BJ (cell line): Measurements from ENCODE around the gene SLC12A1. TPM values are rescaled to one million over a fixed set of nuclear protein-coding genes. Genes with fewer than 3 reads are reported as not detected.

Experiments used
- CTCF ChIA-PET: fragments of 350-600 bp; formaldehyde crosslinking; extraction: SDS; loops from one replicate; lab custom pipeline; 2021; ENCODE audit warnings: antibody characterized with exemption, inconsistent platforms; lab: Yijun Ruan, JAX
- POLR2A ChIA-PET: fragments of 300-600 bp; sonication (Branson Sonifier 250); formaldehyde crosslinking; extraction: SDS; loops from one replicate; lab custom pipeline; 2021; ENCODE audit warnings: antibody characterized with exemption; lab: Charles Lee
- DNase-seq: peaks from one replicate; pipeline ENCODE4 v3.0.0-alpha.2; 2011; ENCODE audit warnings: low read depth
- H3K27me3 ChIP-seq: 2 replicates; pipeline ENCODE4 v1.6.0; 2011; ENCODE audit warnings: low read length; ENCODE audit not compliant: control insufficient read depth, insufficient read depth
- H3K36me3 ChIP-seq: 2 replicates; pipeline ENCODE4 v1.5.1; 2011; ENCODE audit warnings: low read length; ENCODE audit not compliant: control insufficient read depth, insufficient read depth
- H3K4me3 ChIP-seq: 2 replicates; pipeline ENCODE4 v1.5.1; 2011; ENCODE audit warnings: low read depth, mild to moderate bottlenecking, control low read depth, low read length
- CTCF ChIP-seq: IDR thresholded peaks from 2 replicates; pipeline ENCODE4 v1.5.1; 2011; ENCODE audit warnings: low read depth, mild to moderate bottlenecking, control low read depth, inconsistent platforms, low read length, moderate library complexity; ENCODE audit not compliant: insufficient read depth
- polyA plus RNA-seq: library from polyadenylated mRNA; depleted of rRNA; stranded (reverse); fragments of >200 nt; gene quantifications from 2 replicates; pipeline ENCODE4 v1.2.3, GENCODE V29; 2011

The SLC12A1 gene
- polyA plus RNA-seq, 1 experiment: not detected

DNA sequence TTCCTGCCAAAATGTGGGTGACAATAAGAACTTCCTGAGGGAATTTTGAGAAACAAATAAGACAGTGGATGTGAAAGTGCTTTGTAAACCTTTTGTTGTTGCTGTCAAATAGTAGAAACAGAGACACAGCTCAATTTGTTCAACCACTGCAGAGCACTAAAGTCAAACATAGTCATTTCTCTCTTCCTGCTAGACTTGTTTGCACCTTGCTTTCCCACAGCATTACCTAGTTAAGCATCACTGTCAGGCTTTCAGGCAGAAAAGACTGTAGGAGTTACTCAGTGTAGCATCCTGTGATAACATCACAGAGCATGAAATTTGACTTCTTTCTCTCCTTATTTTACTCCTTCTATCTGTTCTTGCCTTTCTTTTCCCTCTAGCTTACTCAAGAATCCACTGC lies 27.1 kb downstream of the SLC12A1 start:
- no peaks in the 10 kb centered on the region for H3K36me3 ChIP-seq
- ChIA-PET CTCF (no interaction called here), POLR2A (no interaction called here)
- no peak for DNase-seq
- no peak overlapping the region for H3K4me3 ChIP-seq
- no peaks in the 10 kb centered on the region for H3K27me3 ChIP-seq
- no peak for TF ChIP-seq CTCF

DNA sequence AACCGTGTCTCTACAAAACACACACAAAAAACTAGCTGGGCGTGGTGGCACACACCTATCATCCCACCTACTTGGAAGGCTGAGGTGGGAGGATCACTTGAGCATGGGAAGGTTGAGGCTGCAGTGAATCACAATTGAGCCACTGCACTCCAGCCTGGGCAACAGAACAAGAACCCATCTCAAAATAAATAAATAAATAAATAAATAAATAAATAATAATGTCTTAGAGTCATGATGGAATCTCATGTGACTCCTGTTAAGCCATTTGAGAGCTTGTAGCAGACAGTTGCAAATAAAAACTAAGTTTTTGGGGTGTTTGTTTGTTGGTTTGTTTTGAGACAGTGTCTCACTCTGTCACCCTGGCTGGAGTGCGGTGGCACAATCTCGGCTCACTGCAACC lies 33.2 kb downstream of the SLC12A1 start:
- H3K36me3 ChIP-seq: no peaks in the 10 kb centered on the region
- H3K4me3 ChIP-seq: no peak overlapping the region
- POLR2A ChIA-PET: no interaction called here
- TF ChIP-seq CTCF: no peak
- H3K27me3 ChIP-seq: no peaks in the 10 kb centered on the region
- no peak for DNase-seq
- CTCF ChIA-PET: no interaction called here

GRCh38 chr15:48242015-48242414 lies 35.9 kb downstream of the SLC12A1 start:
- Histone ChIP-seq H3K27me3 (no peaks in the 10 kb centered on the region), H3K4me3 (no peak overlapping the region), H3K36me3 (no peaks in the 10 kb centered on the region)
- POLR2A ChIA-PET: no interaction called here
- no peak for DNase-seq
- TF ChIP-seq CTCF: no peak
- CTCF ChIA-PET: interaction anchor here (1.0 kb wide), 1 partner anchor 23 kb away, joined by 3 read pairs; no protein-coding TSS in a partner anchor

- ChIA-PET CTCF (interaction anchor here (1.0 kb wide), 1 partner anchor 24 kb away, joined by 3 read pairs; no protein-coding TSS in a partner anchor), POLR2A (no interaction called here)
Observed at GRCh38 chr15:48242535-48242934, 36.4 kb downstream of the SLC12A1 start.

GRCh38 chr15:48244921-48245320 lies 38.8 kb downstream of the SLC12A1 start:
- no peak for TF ChIP-seq CTCF
- H3K36me3 ChIP-seq: no peaks in the 10 kb centered on the region
- ChIA-PET POLR2A (no interaction called here), CTCF (no interaction called here)
- no peak for DNase-seq
- H3K4me3 ChIP-seq: no peak overlapping the region
- peaks cover 1% of the 10 kb centered on the region; the same call in 1 of the 2 replicates for H3K27me3 ChIP-seq

More at GRCh38 chr15:48242535-48242934, 36.4 kb downstream of the SLC12A1 start:
- H3K36me3 ChIP-seq: no peaks in the 10 kb centered on the region
- H3K4me3 ChIP-seq: no peak overlapping the region
- no peaks in the 10 kb centered on the region; the same call in 1 of the 2 replicates for H3K27me3 ChIP-seq
- DNase-seq: no peak
- no peak for TF ChIP-seq CTCF
